H1 (cell line): ENCODE measurements around the gene OR2J2. TPM values are rescaled to one million over a fixed set of nuclear protein-coding genes. Genes with fewer than 3 reads are reported as not detected.
"Not testable (repeated sequence)": the region's sequence is repeated elsewhere in the genome, so short reads cannot be mapped to it uniquely, and the experiment has no call there.

Source experiments
- CTCF ChIA-PET: fragments of 300-600 bp; sonication (Branson Sonifier 250); formaldehyde crosslinking; loops from one replicate; lab custom pipeline; 2021; ENCODE audit not compliant: partially characterized antibody; lab: Charles Lee
- POLR2A ChIA-PET: fragments of 300-600 bp; sonication (Branson Sonifier 250); formaldehyde crosslinking; loops from one replicate; lab custom pipeline; 2021; ENCODE audit warnings: inconsistent platforms; ENCODE audit not compliant: partially characterized antibody; lab: Charles Lee
- DNase-seq, 2 experiments: peaks; one replicate each; pipeline versions ENCODE4 v3.0.0 to v3.0.0-alpha.2; 2010 to 2022; ENCODE audit warnings: low spot score in 2 of 2, low read depth in 1 of 2, mixed read lengths in 1 of 2
- FAIRE-seq: peaks from 2 replicates; lab custom pipeline; 2011; peaks lifted over from hg19 to GRCh38; lab: Jason Lieb, UNC
- H2AFZ ChIP-seq: 2 replicates; pipeline ENCODE4 v1.8.1; 2012; ENCODE audit warnings: low read length, inconsistent platforms
- H2AK5ac ChIP-seq: 2 replicates; pipeline ENCODE4 v1.6.1; 2013; ENCODE audit warnings: low read depth, low read length
- H2BK120ac ChIP-seq: replicated peaks from 2 replicates; pipeline ENCODE3; 2013; ENCODE audit warnings: low read depth, low read length, inconsistent platforms
- H2BK12ac ChIP-seq: 2 replicates; pipeline ENCODE4 v1.6.1; 2013; ENCODE audit warnings: low read depth, low read length
- H2BK15ac ChIP-seq: 2 replicates; pipeline ENCODE4 v1.6.1; 2013; ENCODE audit warnings: low read length
- H2BK20ac ChIP-seq: 2 replicates; pipeline ENCODE4 v1.6.1; 2013; ENCODE audit warnings: low read length
- H2BK5ac ChIP-seq: 2 replicates; pipeline ENCODE4 v1.6.1; 2013; ENCODE audit warnings: low read depth, low read length
- H3K14ac ChIP-seq: 2 replicates; pipeline ENCODE4 v1.6.1; 2013; ENCODE audit warnings: inconsistent platforms; ENCODE audit not compliant: insufficient read length
- H3K18ac ChIP-seq: 2 replicates; pipeline ENCODE4 v1.6.1; 2013; ENCODE audit warnings: low read length; ENCODE audit errors: extremely low read depth
- H3K23ac ChIP-seq: 2 replicates; pipeline ENCODE4 v1.6.1; 2013; ENCODE audit warnings: inconsistent platforms; ENCODE audit not compliant: insufficient read length
- H3K23me2 ChIP-seq: 2 replicates; pipeline ENCODE4 v1.6.1; 2013; ENCODE audit warnings: low read depth, low read length
- H3K27ac ChIP-seq: 2 replicates; pipeline ENCODE4 v1.6.1; 2011; ENCODE audit warnings: low read depth, low read length, inconsistent platforms
- H3K27me3 ChIP-seq, 4 experiments: replicated peaks in 1 of 4; 1 replicate in 1 of 4; 2 replicates in 3 of 4; pipeline versions ENCODE4 v1.6.1 to v1.8.1; 2011 to 2013; ENCODE audit warnings: low read length in 3 of 4, mild to moderate bottlenecking in 3 of 4, inconsistent platforms in 2 of 4, mixed read lengths in 2 of 4, moderate library complexity in 1 of 4; ENCODE audit not compliant: control insufficient read depth in 3 of 4, insufficient read depth in 3 of 4; ENCODE audit errors: extremely low read depth in 1 of 4
- H3K36me3 ChIP-seq, 4 experiments: 2 replicates each; pipeline versions ENCODE4 v1.6.1 to v1.8.1; 2011 to 2013; ENCODE audit warnings: mild to moderate bottlenecking in 4 of 4, low read length in 3 of 4, moderate library complexity in 2 of 4, control low read depth in 1 of 4, inconsistent platforms in 1 of 4; ENCODE audit not compliant: insufficient read depth in 4 of 4, control insufficient read depth in 2 of 4
- H3K4ac ChIP-seq: replicated peaks from 2 replicates; pipeline ENCODE3; 2013; ENCODE audit warnings: low read length, low read depth, mixed read lengths, inconsistent platforms; ENCODE audit not compliant: insufficient read length
- H3K4me1 ChIP-seq, 4 experiments: replicated peaks in 1 of 4; 1 replicate in 1 of 4; 2 replicates in 3 of 4; pipeline versions ENCODE4 v1.6.1 to v1.8.1; 2011 to 2013; ENCODE audit warnings: low read length in 3 of 4, inconsistent platforms in 2 of 4, mixed read lengths in 1 of 4; ENCODE audit not compliant: insufficient read depth in 4 of 4, control insufficient read depth in 3 of 4
- H3K4me2 ChIP-seq, 2 experiments: 2 replicates each; pipeline versions ENCODE4 v1.6.1 to v1.8.1; 2011 to 2013; ENCODE audit warnings: low read depth in 2 of 2, low read length in 2 of 2, control low read depth in 1 of 2, inconsistent platforms in 1 of 2, mild to moderate bottlenecking in 1 of 2; ENCODE audit not compliant: insufficient read depth in 1 of 2
- H3K4me3 ChIP-seq, 4 experiments: fragments of 200-600, 300-600 bp in 1 of 4; sonication (generic), shearing (Covaris generic), sonication (Bioruptor Twin) in 1 of 4; 2 replicates each; pipeline versions ENCODE4 v1.5.1 to v1.8.1; 2011 to 2016; ENCODE audit warnings: low read length in 4 of 4, low read depth in 3 of 4, control low read depth in 2 of 4, inconsistent platforms in 2 of 4, mild to moderate bottlenecking in 2 of 4, mixed read lengths in 1 of 4, moderate library complexity in 1 of 4; ENCODE audit not compliant: insufficient read depth in 2 of 4; ENCODE audit errors: extremely low read depth in 1 of 4
- H3K56ac ChIP-seq: replicated peaks from 2 replicates; pipeline ENCODE3; 2013; ENCODE audit warnings: low read depth, mild to moderate bottlenecking, mixed read lengths, low read length, inconsistent platforms; ENCODE audit not compliant: insufficient read length
- H3K79me1 ChIP-seq: 2 replicates; pipeline ENCODE4 v1.6.1; 2013; ENCODE audit warnings: low read depth, low read length, control low read depth
- H3K79me2 ChIP-seq, 2 experiments: 2 replicates each; pipeline versions ENCODE4 v1.6.1 to v1.8.1; 2012 to 2013; ENCODE audit warnings: low read length in 2 of 2, mild to moderate bottlenecking in 2 of 2, inconsistent platforms in 1 of 2; ENCODE audit not compliant: insufficient read depth in 2 of 2, control insufficient read depth in 1 of 2
- H3K9ac ChIP-seq, 4 experiments: replicated peaks in 1 of 4; 1 replicate in 1 of 4; 2 replicates in 3 of 4; pipeline versions ENCODE4 v1.6.1 to v1.8.1; 2011 to 2013; ENCODE audit warnings: low read depth in 3 of 4, low read length in 3 of 4, control low read depth in 2 of 4, mild to moderate bottlenecking in 2 of 4, moderate library complexity in 2 of 4, inconsistent platforms in 1 of 4; ENCODE audit errors: extremely low read depth in 1 of 4
- H3K9me3 ChIP-seq, 2 experiments: 2 replicates each; pipeline versions ENCODE4 v1.6.1 to v1.8.1; 2012 to 2013; ENCODE audit warnings: mild to moderate bottlenecking in 2 of 2, moderate library complexity in 2 of 2, control low read depth in 1 of 2, inconsistent platforms in 1 of 2, low read depth in 1 of 2, low read length in 1 of 2, mixed read lengths in 1 of 2; ENCODE audit not compliant: insufficient read depth in 2 of 2
- H4K20me1 ChIP-seq, 2 experiments: replicated peaks in 1 of 2; 2 replicates each; pipeline versions ENCODE3 to v1.8.1; 2011 to 2013; ENCODE audit warnings: inconsistent platforms in 2 of 2, low read length in 2 of 2, mild to moderate bottlenecking in 1 of 2; ENCODE audit not compliant: insufficient read depth in 2 of 2, control insufficient read depth in 1 of 2
- H4K5ac ChIP-seq: 2 replicates; pipeline ENCODE4 v1.6.1; 2013; ENCODE audit warnings: low read length, low read depth, mixed read lengths, inconsistent platforms; ENCODE audit not compliant: insufficient read length
- H4K8ac ChIP-seq: 2 replicates; pipeline ENCODE4 v1.8.0; 2013; ENCODE audit warnings: mild to moderate bottlenecking, moderate library complexity, low read length, inconsistent platforms; ENCODE audit not compliant: insufficient read depth; ENCODE audit errors: extremely low read depth
- H4K91ac ChIP-seq: replicated peaks from 2 replicates; pipeline ENCODE3; 2013; ENCODE audit warnings: low read length, mixed read lengths, inconsistent platforms; ENCODE audit not compliant: insufficient read length
- ATF2 ChIP-seq: IDR thresholded peaks from 2 replicates; pipeline ENCODE4 v1.6.1; 2012; ENCODE audit warnings: low read length, inconsistent platforms
- SP4 ChIP-seq: IDR thresholded peaks from 2 replicates; pipeline ENCODE4 v1.6.1; 2012; ENCODE audit warnings: low read length, inconsistent platforms
- WGBS, 2 experiments: shearing (Covaris generic) in 1 of 2; methylation state at CpG; one replicate each; pipeline versions ENCODE4 v1.1.6 to v1.1.7; 2013 to 2015; ENCODE audit warnings: low lambda C conversion rate in 2 of 2, mixed read lengths in 2 of 2, inconsistent platforms in 1 of 2, low coverage in 1 of 2, missing lambda C conversion rate in 1 of 2; ENCODE audit not compliant: insufficient replicate concordance in 2 of 2, insufficient coverage in 1 of 2, insufficient read length in 1 of 2; ENCODE audit errors: extremely low coverage in 1 of 2, missing lambda C conversion rate in 1 of 2; 5-methylcytosine and 5-hydroxymethylcytosine counted together
- polyA plus RNA-seq, 7 experiments: library from polyadenylated mRNA; depleted of rRNA in 3 of 7; stranded (reverse) in 5 of 7; unstranded in 2 of 7; fragments of >200 nt in 5 of 7; fragments of 200-250 nt in 2 of 7; gene quantifications; 1 replicate in 5 of 7; 2 replicates in 1 of 7; 4 replicates in 1 of 7; pipeline versions ENCODE4 v1.2.1 to v1.2.3, GENCODE V29; 2011 to 2013; ENCODE audit warnings: missing spikeins in 2 of 7, mixed read lengths in 2 of 7
- total RNA-seq: library from RNA; stranded (reverse); fragmentation: NEBNext Ultra II Directional; extraction: Animal tissue kit (Norgen Biotek cat#: 25700); gene quantifications from 2 replicates; pipeline ENCODE4 v1.2.1, GENCODE V29; 2021

OR2J2 gene
- total and polyA plus RNA-seq, 2 of the 8 experiments (the other 6 are each of a cell fraction or from before 2014, with no cell fraction given) = not detected

GRCh38 chr6:29147074-29147473, 23.6 kb upstream of the OR2J2 start (continued):
- TF ChIP-seq ATF2 (no peak), SP4 (no peak)

- H3K56ac ChIP-seq, H2BK15ac ChIP-seq, H4K8ac ChIP-seq, H3K18ac ChIP-seq, H3K9me3 ChIP-seq, H3K4me3 ChIP-seq, H3K79me2 ChIP-seq, H3K4me2 ChIP-seq, H3K4me1 ChIP-seq, H3K27ac ChIP-seq, H2BK20ac ChIP-seq, H3K14ac ChIP-seq, H3K79me1 ChIP-seq, H2BK5ac ChIP-seq, H3K23me2 ChIP-seq, H3K36me3 ChIP-seq, H3K23ac ChIP-seq, H2AK5ac ChIP-seq, POLR2A ChIA-PET, H4K5ac ChIP-seq, FAIRE-seq, CTCF ChIA-PET, H4K91ac ChIP-seq, H2BK12ac ChIP-seq, H3K4ac ChIP-seq, H3K9ac ChIP-seq, H4K20me1 ChIP-seq, DNase-seq, H3K27me3 ChIP-seq, H2AFZ ChIP-seq, H2BK120ac ChIP-seq: not testable (repeated sequence)
- WGBS, 2 experiments = 65% methylated on average over 3 of the region's 3 CpGs; no CpG with 5 or more reads in 1 of the 2 experiments
Observed at GRCh38 chr6:29149444-29149843, 21.3 kb upstream of the OR2J2 start.
